Measurements from ENCODE around the gene SPINT2.
"Not testable (repeated sequence)": the region's sequence is repeated elsewhere in the genome, so short reads cannot be mapped to it uniquely, and the experiment has no call there.

The SPINT2 gene

GRCh38 chr19:38320969-38321339 lies 56.6 kb downstream of the SPINT2 start:
- no peak for DNase-seq
- TF ChIP-seq POLR2A (IDR thresholded peaks at IDR 0.05; ENCODE audit: low read length) (no peak), GATA1 (IDR thresholded peaks at IDR 0.05; ENCODE audit: low read depth, low read length) (no peak)

DNA sequence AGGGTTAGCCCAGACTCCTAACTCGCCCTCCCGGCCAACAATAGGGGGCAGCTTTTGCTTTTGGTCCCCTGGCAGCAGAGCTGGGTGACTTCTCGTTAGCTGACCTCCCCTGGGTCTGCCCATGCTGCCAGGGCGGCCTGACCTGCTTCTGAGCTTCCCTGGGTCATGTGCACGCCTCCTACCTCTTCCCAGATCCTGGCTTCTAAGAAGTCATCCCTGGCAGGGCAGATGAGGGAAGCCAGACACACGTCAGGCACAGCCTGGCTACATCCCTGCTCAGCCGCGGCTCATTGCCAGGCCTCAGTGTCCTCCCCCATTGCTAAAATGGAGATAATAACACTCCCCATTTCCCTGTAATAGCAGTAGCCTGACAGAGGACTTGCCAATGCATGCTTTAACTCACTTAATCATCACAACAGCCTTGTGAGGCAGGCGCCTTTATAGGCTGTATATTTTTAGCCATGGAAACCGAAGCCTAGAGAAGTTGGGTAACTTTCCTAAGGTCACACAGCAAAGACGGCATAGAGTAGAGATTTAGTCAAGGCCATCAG lies 57.3 kb downstream of the SPINT2 start:
- DNase-seq, result no peak
- TF ChIP-seq GATA1 (IDR thresholded peaks at IDR 0.05; ENCODE audit: low read depth, low read length), result no peak
- TF ChIP-seq POLR2A (IDR thresholded peaks at IDR 0.05; ENCODE audit: low read length), result no peak

- no peak for TF ChIP-seq GATA1 (IDR thresholded peaks at IDR 0.05; ENCODE audit: low read depth, low read length)
- no peak for TF ChIP-seq POLR2A (IDR thresholded peaks at IDR 0.05; ENCODE audit: low read length)
- DNase-seq, result no peak
Measured at GRCh38 chr19:38323291-38323690, 58.9 kb downstream of the SPINT2 start.

- TF ChIP-seq POLR2A (IDR thresholded peaks at IDR 0.05; ENCODE audit: low read length), result no peak
- TF ChIP-seq GATA1 (IDR thresholded peaks at IDR 0.05; ENCODE audit: low read depth, low read length), result no peak
- DNase-seq, result no peak
Measured at GRCh38 chr19:38324431-38324830, 60.1 kb downstream of the SPINT2 start.

GRCh38 chr19:38326591-38326990 lies 62.2 kb downstream of the SPINT2 start:
- no peak for TF ChIP-seq GATA1 (IDR thresholded peaks at IDR 0.05; ENCODE audit: low read depth, low read length)
- no peak for TF ChIP-seq POLR2A (IDR thresholded peaks at IDR 0.05; ENCODE audit: low read length)
- no peak for DNase-seq

GRCh38 chr19:38329651-38330050 lies 65.3 kb downstream of the SPINT2 start:
- DNase-seq, result no peak
- TF ChIP-seq POLR2A (IDR thresholded peaks at IDR 0.05; ENCODE audit: low read length), result no peak
- no peak for TF ChIP-seq GATA1 (IDR thresholded peaks at IDR 0.05; ENCODE audit: low read depth, low read length)

GRCh38 chr19:38331728-38332127 lies 67.4 kb downstream of the SPINT2 start:
- TF ChIP-seq GATA1 (IDR thresholded peaks at IDR 0.05; ENCODE audit: low read depth, low read length) (no peak), POLR2A (IDR thresholded peaks at IDR 0.05; ENCODE audit: low read length) (no peak)
- DNase-seq, result no peak

GRCh38 chr19:38333245-38333644 lies 68.9 kb downstream of the SPINT2 start:
- no peak for DNase-seq
- no peak for TF ChIP-seq GATA1 (IDR thresholded peaks at IDR 0.05; ENCODE audit: low read depth, low read length)
- no peak for TF ChIP-seq POLR2A (IDR thresholded peaks at IDR 0.05; ENCODE audit: low read length)

- DNase-seq, result peak; percentile 95
- TF ChIP-seq POLR2A (IDR thresholded peaks at IDR 0.05; ENCODE audit: low read length) (peak; percentile 67), GATA1 (IDR thresholded peaks at IDR 0.05; ENCODE audit: low read depth, low read length) (no peak)
Measured at GRCh38 chr19:38335949-38336637, 71.7 kb downstream of the SPINT2 start.

- peak; percentile 98 to 99 for DNase-seq
- TF ChIP-seq GATA1 (IDR thresholded peaks at IDR 0.05; ENCODE audit: low read depth, low read length) (no peak), POLR2A (IDR thresholded peaks at IDR 0.05; ENCODE audit: low read length) (no peak)
Measured at GRCh38 chr19:38336638-38337359, 72.4 kb downstream of the SPINT2 start.

GRCh38 chr19:38337360-38337653 lies 72.9 kb downstream of the SPINT2 start:
- TF ChIP-seq GATA1 (IDR thresholded peaks at IDR 0.05; ENCODE audit: low read depth, low read length) (no peak), POLR2A (IDR thresholded peaks at IDR 0.05; ENCODE audit: low read length) (no peak)
- no peak for DNase-seq

DNA sequence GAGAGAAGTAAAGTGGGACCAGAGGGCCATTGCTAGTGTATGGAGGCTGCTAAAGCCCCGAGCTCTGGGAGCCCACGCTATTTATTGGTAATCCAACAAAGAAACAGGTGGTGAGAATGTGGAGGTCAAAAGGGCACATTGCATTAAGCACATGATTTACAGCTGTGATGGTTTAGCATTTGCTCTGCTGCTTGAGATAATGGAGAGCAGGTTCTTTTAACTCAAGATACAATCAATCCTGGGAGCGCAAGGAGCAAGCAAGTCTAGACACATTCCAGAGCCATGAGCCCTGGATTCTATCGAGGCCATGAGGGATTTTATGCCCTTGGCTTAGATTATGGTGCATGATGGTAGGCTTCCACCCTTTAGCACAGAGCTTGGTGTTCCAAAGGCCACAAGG lies 74.6 kb downstream of the SPINT2 start:
- not testable (repeated sequence) for DNase-seq

GRCh38 chr19:38340927-38341326 lies 76.6 kb downstream of the SPINT2 start:
- no peak for DNase-seq
- no peak for TF ChIP-seq GATA1 (IDR thresholded peaks at IDR 0.05; ENCODE audit: low read depth, low read length)
- no peak for TF ChIP-seq POLR2A (IDR thresholded peaks at IDR 0.05; ENCODE audit: low read length)

All from erythroblast (primary cell).